Measurements from ENCODE around the gene KIAA2012.

The KIAA2012 gene

DNA sequence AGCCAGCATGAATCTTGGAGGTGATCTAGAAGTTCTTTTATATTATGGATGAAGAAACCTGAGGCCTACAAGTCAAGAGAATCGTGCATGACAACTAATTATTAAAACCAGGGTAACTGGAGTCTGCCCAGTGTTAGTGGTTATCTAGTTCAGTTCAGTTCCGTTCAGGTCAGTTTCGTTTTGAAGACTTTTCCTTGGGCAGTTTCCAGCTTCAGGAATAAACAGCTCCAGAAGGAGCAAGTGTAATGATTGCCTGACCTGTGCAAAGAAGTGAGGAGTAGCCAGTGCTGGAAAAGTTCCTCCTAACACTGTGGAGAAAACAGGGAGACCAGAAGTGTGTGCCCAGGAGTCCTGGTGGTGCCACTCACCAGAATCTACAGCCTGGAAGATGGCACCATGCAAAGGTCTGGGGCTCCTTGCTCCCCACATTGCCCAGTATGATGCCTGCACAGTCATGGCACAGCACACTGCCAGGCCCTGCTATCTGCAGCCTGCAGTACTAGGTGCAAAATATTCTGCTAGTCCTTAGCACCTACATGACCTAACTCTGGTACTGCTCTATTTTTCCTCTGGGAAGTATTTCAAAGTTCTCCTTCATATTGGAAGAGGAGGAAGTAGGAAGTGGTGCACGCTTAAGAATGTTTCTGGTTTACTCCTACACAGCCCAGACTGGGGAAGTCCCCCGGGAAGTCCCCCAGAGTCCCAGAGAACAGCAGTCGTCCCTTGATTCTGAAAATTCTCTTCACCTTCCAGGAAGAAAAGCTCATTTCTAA is 99.6 kb downstream of the KIAA2012 start:
- no peak for TF ChIP-seq GATA1 (IDR thresholded peaks at IDR 0.05; ENCODE audit: low read depth, low read length)
- no peak for TF ChIP-seq POLR2A (IDR thresholded peaks at IDR 0.05; ENCODE audit: low read length)
- DNase-seq, result no peak

DNA sequence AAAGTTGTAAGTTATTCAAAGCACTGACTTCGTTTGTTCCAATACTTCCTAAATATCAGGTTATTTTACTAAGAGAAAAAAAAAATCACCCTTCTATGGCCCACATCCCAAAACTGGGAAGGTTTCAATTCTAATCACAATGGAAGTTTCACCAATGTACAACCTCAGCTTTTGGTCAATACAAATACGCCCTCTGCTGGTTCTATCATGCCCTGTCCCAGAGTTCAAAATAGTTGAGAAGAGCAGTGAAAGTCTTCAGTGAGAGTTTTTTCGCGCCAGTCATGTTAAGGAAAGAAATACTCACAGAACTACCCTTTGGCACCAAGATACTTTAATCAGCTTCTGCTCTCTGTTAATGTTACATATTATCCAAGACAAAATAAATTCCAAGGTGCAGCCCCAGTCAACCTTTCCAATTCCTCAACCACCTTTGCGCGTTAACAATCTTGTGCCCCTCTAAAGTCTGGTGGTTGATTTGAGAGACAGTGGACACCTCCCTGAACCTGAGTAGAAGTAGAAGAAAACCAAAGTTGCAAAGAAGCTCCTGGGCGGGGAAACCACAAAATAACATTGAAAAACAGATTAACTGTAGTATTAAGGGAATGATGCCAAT is 105.4 kb downstream of the KIAA2012 start:
- peak; percentile 54 to 75 for DNase-seq
- TF ChIP-seq GATA1 (IDR thresholded peaks at IDR 0.05; ENCODE audit: low read depth, low read length) (no peak), POLR2A (IDR thresholded peaks at IDR 0.05; ENCODE audit: low read length) (no peak)

DNA sequence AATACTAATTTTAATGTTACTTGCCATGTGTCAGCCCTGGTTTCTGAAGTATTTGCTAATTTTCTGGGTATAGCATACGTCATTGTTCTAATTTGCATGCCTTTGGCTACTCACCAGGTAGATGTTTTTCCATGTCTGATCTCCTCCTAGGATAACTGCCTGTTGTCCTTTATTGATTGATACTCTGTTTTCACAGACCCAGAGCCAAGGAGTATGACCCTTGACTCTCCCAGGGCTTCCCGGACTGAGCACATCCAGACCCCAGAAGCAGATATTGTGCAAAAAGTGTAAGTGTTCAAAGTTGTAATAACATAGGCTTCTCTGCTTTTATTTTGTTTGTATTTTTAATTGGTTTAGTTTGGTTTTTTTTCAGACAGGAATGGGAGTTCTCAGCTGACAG is 111.5 kb downstream of the KIAA2012 start:
- no peak for DNase-seq
- TF ChIP-seq POLR2A (IDR thresholded peaks at IDR 0.05; ENCODE audit: low read length) (no peak), GATA1 (IDR thresholded peaks at IDR 0.05; ENCODE audit: low read depth, low read length) (no peak)

DNA sequence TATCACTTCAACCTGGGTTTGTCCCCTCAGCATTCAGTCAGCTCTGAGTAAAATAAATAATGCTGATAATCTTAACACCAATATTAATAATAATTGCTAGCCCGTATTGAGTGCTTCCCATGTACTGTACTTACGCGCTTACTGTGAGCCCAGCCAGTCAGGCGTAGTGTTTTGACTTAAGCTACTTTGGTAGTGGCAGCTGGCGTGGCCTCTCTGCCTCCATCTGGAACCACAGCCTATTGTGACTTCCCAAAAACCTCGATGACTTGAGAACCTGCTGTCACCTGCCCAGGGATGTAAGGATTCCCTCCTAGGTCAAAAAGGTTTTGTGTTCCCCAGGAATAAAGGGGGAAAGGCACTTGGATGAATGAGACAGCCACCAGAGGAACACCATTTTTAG is 112.1 kb downstream of the KIAA2012 start:
- TF ChIP-seq POLR2A (IDR thresholded peaks at IDR 0.05; ENCODE audit: low read length), result no peak
- no peak for TF ChIP-seq GATA1 (IDR thresholded peaks at IDR 0.05; ENCODE audit: low read depth, low read length)
- no peak for DNase-seq

DNA sequence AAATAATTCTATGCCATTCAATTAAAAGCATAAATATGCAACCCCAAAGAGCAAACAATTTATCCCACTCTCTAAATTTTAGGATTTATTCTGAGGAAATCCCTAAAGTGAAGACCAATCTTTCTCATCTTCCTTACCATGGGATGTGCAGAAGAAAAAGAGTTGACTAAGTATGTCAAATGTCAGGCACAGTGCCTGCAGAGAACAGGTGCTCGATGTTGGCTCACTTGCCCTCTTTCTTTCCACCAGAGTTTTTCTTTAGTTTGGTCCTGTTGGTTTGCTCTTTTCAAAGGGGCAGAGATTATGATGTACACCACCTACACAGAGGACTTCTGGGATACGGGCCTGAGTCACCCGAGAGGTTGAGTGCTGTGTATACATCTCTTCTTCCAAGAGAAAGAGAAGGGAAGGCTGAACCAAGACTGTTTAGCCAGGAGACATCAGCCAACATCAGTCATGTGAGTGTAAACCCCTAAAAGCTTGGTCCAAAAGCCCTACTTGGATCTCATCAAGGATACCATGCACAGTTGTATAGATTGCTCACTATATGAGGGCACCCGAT is 113.7 kb downstream of the KIAA2012 start:
- no peak for DNase-seq
- no peak for TF ChIP-seq GATA1 (IDR thresholded peaks at IDR 0.05; ENCODE audit: low read depth, low read length)
- no peak for TF ChIP-seq POLR2A (IDR thresholded peaks at IDR 0.05; ENCODE audit: low read length)

DNA sequence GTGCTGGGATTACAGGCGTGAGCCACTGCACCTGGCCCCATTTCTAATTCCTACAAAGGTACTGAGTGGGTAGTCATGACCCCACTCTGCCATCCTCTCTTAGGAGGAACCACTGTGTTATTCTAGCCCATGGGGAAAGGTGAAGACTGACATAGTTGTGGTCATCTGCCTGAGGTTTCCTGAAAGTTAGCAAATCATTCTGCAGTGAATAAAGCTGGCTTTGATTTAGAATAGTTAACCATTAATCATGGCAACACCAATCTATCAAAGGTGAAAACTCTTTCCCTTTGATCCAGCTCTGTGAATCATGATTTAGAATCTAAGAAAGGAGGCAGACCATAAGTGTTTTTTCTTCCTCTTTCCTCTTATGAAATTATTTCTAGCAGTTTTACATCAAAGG is 114.5 kb downstream of the KIAA2012 start:
- no peak for DNase-seq

DNA sequence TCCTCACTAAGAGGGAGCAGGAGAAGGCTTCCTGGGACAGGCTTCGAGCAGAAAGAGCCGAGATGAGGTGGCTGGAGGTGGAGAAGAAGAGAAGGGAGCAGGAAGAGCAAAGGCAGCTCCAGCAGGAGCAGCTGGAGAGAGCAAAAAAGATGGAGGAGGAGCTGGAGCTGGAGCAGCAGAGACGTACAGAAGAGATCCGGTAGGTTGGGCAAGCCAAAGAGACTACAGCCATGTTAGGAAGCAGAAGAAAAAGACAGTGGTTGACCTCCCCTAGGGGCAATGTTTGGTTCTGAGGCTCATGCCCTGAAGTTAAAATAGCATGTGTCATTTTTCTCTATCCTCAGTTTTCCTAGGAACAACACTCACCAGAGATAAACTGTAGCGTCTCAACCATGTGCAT is 120.2 kb downstream of the KIAA2012 start:
- no peak for DNase-seq

More for the DNA sequence above, 114.5 kb downstream of the KIAA2012 start:
- TF ChIP-seq GATA1 (IDR thresholded peaks at IDR 0.05; ENCODE audit: low read depth, low read length), result no peak
- TF ChIP-seq POLR2A (IDR thresholded peaks at IDR 0.05; ENCODE audit: low read length), result no peak

DNA sequence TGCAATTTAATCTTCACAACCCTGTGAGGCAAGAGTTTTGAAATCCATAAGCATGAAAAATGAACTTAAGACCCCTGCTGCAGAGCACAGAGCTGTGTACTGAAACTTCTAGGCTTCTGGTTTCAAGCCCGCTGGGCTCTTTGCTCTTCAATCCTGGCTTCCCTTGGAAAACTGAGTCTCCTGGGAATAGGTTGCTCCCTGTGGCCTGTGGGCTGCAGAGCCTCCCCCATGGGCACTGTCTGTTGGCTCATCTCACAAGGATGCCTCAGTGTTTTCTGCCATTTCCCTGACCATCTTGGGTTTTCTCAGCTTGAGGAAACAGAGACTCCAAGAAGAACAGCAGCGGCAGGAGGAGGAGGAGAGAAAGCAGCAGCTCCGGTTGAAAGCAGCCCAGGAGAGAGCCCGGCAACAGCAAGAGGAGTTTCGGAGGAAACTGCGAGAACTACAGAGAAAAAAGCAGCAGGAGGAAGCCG is 120.9 kb downstream of the KIAA2012 start:
- TF ChIP-seq GATA1 (IDR thresholded peaks at IDR 0.05; ENCODE audit: low read depth, low read length), result no peak
- no peak for TF ChIP-seq POLR2A (IDR thresholded peaks at IDR 0.05; ENCODE audit: low read length)
- DNase-seq, result no peak

More for the DNA sequence above, 120.2 kb downstream of the KIAA2012 start:
- no peak for TF ChIP-seq POLR2A (IDR thresholded peaks at IDR 0.05; ENCODE audit: low read length)
- no peak for TF ChIP-seq GATA1 (IDR thresholded peaks at IDR 0.05; ENCODE audit: low read depth, low read length)

DNA sequence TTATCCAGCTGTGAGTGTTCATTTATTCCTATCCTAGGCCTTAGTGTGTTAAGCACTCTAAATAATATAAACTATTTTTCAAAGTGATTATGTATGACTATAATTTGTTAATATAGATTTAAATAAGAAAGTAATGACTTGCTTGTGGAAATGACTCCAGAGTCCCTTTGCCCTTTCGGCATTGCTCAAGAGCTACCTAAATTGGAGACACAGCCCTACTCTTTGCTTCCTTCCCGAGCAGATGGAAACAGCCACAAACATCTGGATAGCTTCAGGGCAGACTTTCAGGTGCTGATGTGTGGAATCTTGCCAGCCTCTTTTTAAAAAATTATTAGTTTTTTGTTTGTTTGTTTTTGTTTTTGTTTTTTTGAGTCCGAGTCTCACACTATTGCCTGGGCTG is 121.4 kb downstream of the KIAA2012 start:
- no peak for TF ChIP-seq POLR2A (IDR thresholded peaks at IDR 0.05; ENCODE audit: low read length)
- TF ChIP-seq GATA1 (IDR thresholded peaks at IDR 0.05; ENCODE audit: low read depth, low read length), result no peak
- no peak for DNase-seq

DNA sequence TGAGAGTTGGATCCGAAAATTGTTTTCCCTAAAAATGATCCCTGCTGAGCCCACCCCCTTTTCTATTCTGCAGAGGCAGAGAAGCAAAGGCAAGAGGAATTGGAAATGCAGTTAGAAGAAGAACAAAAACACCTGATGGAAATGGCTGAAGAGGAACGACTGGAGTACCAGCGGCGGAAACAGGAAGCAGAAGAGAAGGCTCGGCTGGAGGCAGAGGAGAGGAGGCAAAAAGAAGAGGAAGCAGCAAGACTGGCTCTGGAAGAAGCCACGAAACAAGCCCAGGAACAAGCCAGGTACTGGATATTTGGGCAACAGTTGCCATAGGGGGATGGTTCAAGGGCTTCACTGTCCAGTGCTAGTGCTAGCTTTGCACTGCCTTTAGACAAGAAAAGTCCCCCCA is 123.7 kb downstream of the KIAA2012 start:
- TF ChIP-seq GATA1 (IDR thresholded peaks at IDR 0.05; ENCODE audit: low read depth, low read length), result no peak
- TF ChIP-seq POLR2A (IDR thresholded peaks at IDR 0.05; ENCODE audit: low read length), result no peak
- DNase-seq, result no peak

DNA sequence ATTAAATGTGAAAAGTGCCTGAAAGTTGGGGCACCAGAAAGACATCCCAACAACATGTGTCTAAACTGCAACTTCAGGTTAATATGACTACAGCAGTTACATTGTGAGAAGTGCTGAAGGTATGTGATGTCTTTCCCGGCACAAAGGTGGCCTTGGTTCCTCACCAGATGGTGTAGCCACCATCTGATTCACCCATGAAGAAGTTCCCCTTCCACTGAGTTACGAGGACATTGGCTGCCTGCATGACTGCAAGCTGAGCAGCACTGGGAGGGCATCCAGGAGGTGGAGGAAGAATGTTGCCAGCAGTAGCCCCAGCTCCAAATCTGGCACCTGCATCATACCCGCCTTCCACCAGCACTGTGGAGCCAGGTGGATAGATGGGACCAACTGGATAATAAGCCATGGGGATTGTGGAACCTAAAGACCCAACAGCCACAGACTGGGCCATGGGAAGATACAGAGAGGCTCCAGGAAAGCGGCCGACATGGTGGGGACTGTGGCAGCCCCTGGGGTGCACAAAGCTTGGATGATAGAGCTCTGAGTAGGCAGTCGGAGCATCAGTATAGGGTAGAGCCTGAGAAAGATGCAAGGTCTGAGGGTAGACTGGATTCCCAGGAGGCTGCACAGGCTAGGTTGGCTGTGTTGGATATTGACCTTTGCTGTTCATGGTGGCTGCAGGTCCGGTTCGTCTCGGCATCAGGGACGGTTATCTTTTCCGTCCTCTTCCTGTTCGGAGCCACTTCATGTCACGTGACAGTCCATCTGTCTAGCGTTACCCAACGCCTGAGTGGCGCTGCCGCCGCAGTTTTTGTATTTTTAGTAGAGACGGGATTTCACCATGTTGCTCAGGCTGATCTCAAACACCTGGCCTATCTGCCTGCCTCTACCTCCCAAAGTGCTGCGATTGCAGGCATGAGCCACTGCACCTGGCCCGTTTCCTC is 128.4 kb downstream of the KIAA2012 start:
- TF ChIP-seq POLR2A (IDR thresholded peaks at IDR 0.05; ENCODE audit: low read length) (no peak), GATA1 (IDR thresholded peaks at IDR 0.05; ENCODE audit: low read depth, low read length) (no peak)
- DNase-seq, result no peak

DNA sequence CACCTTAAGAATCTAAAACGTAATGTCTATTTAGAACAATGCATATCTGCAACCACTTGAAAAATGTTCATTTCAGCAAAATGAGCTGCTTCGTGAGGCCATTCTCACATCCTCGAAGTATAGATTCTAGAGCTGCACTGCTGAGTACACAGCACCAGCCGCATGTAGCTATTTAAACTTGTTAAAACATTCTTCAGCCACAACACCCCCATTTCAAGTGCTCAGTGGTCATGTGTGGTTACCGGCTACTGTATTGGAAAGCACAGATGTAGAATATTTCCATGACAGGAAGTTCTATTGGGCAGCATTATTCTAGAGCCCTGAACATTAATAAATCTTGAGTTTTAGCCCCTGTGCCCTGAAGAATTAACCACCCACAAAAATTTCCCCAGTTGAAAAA is 130.3 kb downstream of the KIAA2012 start:
- no peak for DNase-seq
- TF ChIP-seq GATA1 (IDR thresholded peaks at IDR 0.05; ENCODE audit: low read depth, low read length), result no peak
- TF ChIP-seq POLR2A (IDR thresholded peaks at IDR 0.05; ENCODE audit: low read length), result no peak

DNA sequence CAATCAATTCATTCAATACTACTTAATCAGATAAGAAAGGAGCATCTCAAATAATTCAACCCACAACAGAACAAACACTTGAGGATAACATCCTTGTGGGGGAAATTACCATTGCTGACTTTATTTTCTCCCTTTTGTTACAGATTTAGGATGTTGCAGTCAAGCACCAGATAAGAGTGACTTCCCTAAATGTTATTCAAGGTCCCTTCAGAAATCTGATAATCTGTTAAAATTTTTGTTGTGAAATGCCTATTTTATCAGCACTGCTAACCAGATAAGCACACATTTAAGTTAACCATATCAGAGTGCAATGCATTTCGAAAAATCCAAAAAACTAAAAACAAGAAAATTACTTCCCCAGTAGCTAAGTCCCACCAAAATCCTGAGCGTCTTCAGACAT is 131.8 kb downstream of the KIAA2012 start:
- TF ChIP-seq POLR2A (IDR thresholded peaks at IDR 0.05; ENCODE audit: low read length), result no peak
- no peak for TF ChIP-seq GATA1 (IDR thresholded peaks at IDR 0.05; ENCODE audit: low read depth, low read length)
- DNase-seq, result no peak

DNA sequence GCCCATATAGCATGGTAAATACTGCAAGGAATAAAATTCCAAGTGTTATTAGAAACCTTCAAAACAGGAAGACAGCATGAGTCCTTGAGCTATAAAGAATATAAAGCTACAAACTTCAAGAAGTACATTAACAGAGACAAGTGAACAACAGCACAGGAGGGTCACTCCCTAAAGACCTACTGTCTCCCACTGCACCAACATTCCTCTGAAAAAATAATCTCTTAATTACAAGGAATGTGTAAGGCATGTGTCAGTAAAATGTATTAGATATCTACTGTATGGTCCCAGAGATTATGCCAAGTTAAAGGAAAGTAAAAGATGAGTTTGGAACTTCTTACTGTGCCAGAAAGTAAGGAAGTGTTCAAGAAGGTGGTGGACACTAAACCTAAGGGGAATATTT is 135.5 kb downstream of the KIAA2012 start:
- DNase-seq, result no peak
- TF ChIP-seq POLR2A (IDR thresholded peaks at IDR 0.05; ENCODE audit: low read length) (no peak), GATA1 (IDR thresholded peaks at IDR 0.05; ENCODE audit: low read depth, low read length) (no peak)

Data from erythroblast (primary cell).